GM12878 (cell line): ENCODE measurements around the gene SIX3. TPM values are rescaled to one million over a fixed set of nuclear protein-coding genes. Genes with fewer than 3 reads are reported as not detected.

Experiments
- ATAC-seq: fragments of 200-7000 bp; cut with Tn5 transposase; 3 replicates; pipeline ENCODE4 v1.9.1; 2020; ENCODE audit warnings: mild to moderate bottlenecking, moderate library complexity
- BruUV-seq: library from RNA; stranded (reverse); fragments of 400-500 nt; replicated peaks from 2 replicates; lab custom pipeline; 2021; lab: Mats Ljungman, UMichigan
- CTCF ChIA-PET: fragments of 300-600 bp; sonication (Branson Sonifier 250); formaldehyde crosslinking; extraction: SDS; loops from one replicate; lab custom pipeline; 2021; ENCODE audit warnings: inconsistent platforms; lab: Yijun Ruan, JAX
- POLR2A ChIA-PET: fragments of 350-600 bp; formaldehyde crosslinking; extraction: SDS; loops from one replicate; lab custom pipeline; 2021; ENCODE audit warnings: inconsistent platforms; lab: Charles Lee
- RAD21 ChIA-PET: fragments of 300-600 bp; sonication (Branson Sonifier 250); formaldehyde crosslinking; loops from one replicate; lab custom pipeline; 2023; ENCODE audit warnings: antibody characterized with exemption; ENCODE audit not compliant: unreplicated experiment; lab: Charles Lee
- SMC1A ChIA-PET: fragments of 300-600 bp; sonication (Branson Sonifier 250); formaldehyde crosslinking; loops from one replicate; lab custom pipeline; 2023; ENCODE audit not compliant: unreplicated experiment, uncharacterized antibody; lab: Charles Lee
- DNase-seq: peaks from one replicate; pipeline ENCODE4 v3.0.0-alpha.2; 2011; ENCODE audit warnings: low read depth, low spot score
- FAIRE-seq: peaks from 3 replicates; lab custom pipeline; 2011; peaks lifted over from hg19 to GRCh38; lab: Jason Lieb, UNC
- H2AFZ ChIP-seq: 2 replicates; pipeline ENCODE4 v1.6.0; 2011; ENCODE audit warnings: low read depth, low read length, control low read depth; ENCODE audit not compliant: control insufficient read depth
- H3K27ac ChIP-seq: 2 replicates; pipeline ENCODE4 v1.5.1; 2011; ENCODE audit warnings: control low read depth; ENCODE audit not compliant: control insufficient read depth, insufficient read depth
- H3K27me3 ChIP-seq, 2 experiments: replicated peaks in 1 of 2; 2 replicates each; pipeline versions ENCODE4 v1.6.0 to v1.6.1; 2011; ENCODE audit warnings: low read length in 1 of 2; ENCODE audit not compliant: control insufficient read depth in 2 of 2, insufficient read depth in 2 of 2
- H3K36me3 ChIP-seq, 2 experiments: 2 replicates each; pipeline ENCODE4 v1.5.1; 2011; ENCODE audit warnings: low read length in 1 of 2; ENCODE audit not compliant: control insufficient read depth in 2 of 2, insufficient read depth in 2 of 2
- H3K4me1 ChIP-seq: 2 replicates; pipeline ENCODE4 v1.6.1; 2011; ENCODE audit warnings: mild to moderate bottlenecking, low read length, moderate library complexity, mixed read lengths; ENCODE audit not compliant: control insufficient read depth, insufficient read depth
- H3K4me2 ChIP-seq: 2 replicates; pipeline ENCODE4 v1.6.0; 2011; ENCODE audit warnings: control low read depth; ENCODE audit not compliant: control insufficient read depth, insufficient read depth
- H3K4me3 ChIP-seq: fragments of 200-600 bp; sonication (generic); 2 replicates; pipeline ENCODE4 v1.5.1; 2016
- H3K79me2 ChIP-seq: 2 replicates; pipeline ENCODE4 v1.6.0; 2011; ENCODE audit warnings: low read length; ENCODE audit not compliant: control insufficient read depth, insufficient read depth
- H3K9ac ChIP-seq: 2 replicates; pipeline ENCODE4 v1.8.0; 2011; ENCODE audit warnings: low read length, control low read depth, mixed read lengths; ENCODE audit not compliant: control insufficient read depth, insufficient read depth
- H3K9me3 ChIP-seq: replicated peaks from 3 replicates; pipeline ENCODE4 v1.5.1; 2011; ENCODE audit warnings: mild to moderate bottlenecking, low read length; ENCODE audit not compliant: control insufficient read depth, insufficient read depth
- H4K20me1 ChIP-seq: 2 replicates; pipeline ENCODE4 v1.6.0; 2011; ENCODE audit not compliant: control insufficient read depth, insufficient read depth
- DPF2 ChIP-seq: fragments of 450-650 bp; IDR thresholded peaks from 2 replicates; pipeline ENCODE4 v1.6.1; 2017; ENCODE audit warnings: mild to moderate bottlenecking
- EED ChIP-seq: sonication (generic); IDR thresholded peaks from 2 replicates; pipeline ENCODE4 v1.6.1; 2016; ENCODE audit warnings: antibody characterized with exemption, low read depth
- JUND ChIP-seq: IDR thresholded peaks from 2 replicates; pipeline ENCODE4 v1.6.1; 2012; ENCODE audit warnings: low read depth, mild to moderate bottlenecking, low read length, improper control_type of control experiment, moderate library complexity
- LARP7 ChIP-seq: fragments of 450-650 bp; IDR thresholded peaks from 2 replicates; pipeline ENCODE4 v1.6.1; 2017; ENCODE audit warnings: mild to moderate bottlenecking
- NFYB ChIP-seq: IDR thresholded peaks from 2 replicates; pipeline ENCODE4 v1.6.1; 2011; ENCODE audit warnings: low read depth, mild to moderate bottlenecking, low read length, improper control_type of control experiment, moderate library complexity; ENCODE audit not compliant: insufficient read depth
- NRF1 ChIP-seq: conservative IDR thresholded peaks from 2 replicates; pipeline ENCODE4 v1.6.1; 2011; ENCODE audit warnings: mild to moderate bottlenecking, low read depth, low read length, improper control_type of control experiment
- RFX5 ChIP-seq: IDR thresholded peaks from 2 replicates; pipeline ENCODE4 v1.6.1; 2011; ENCODE audit warnings: low read depth, low read length, improper control_type of control experiment
- SIX5 ChIP-seq: IDR thresholded peaks from 2 replicates; pipeline ENCODE4 v1.6.1; 2011; ENCODE audit warnings: mild to moderate bottlenecking, low read depth, low read length, moderate library complexity; ENCODE audit not compliant: severe bottlenecking
- SMARCA5 ChIP-seq: fragments of 450-650 bp; IDR thresholded peaks from 2 replicates; pipeline ENCODE4 v1.6.1; 2017; ENCODE audit warnings: mild to moderate bottlenecking
- TCF3 ChIP-seq: IDR thresholded peaks from 2 replicates; pipeline ENCODE4 v1.6.1; 2012; ENCODE audit warnings: low read depth, mild to moderate bottlenecking, low read length, borderline replicate concordance; ENCODE audit not compliant: insufficient read depth
- WGBS: methylation state at CpG from one replicate; pipeline ENCODE4 v1.1.6; 2016; ENCODE audit warnings: low lambda C conversion rate; ENCODE audit not compliant: insufficient replicate concordance, insufficient coverage; ENCODE audit errors: missing lambda C conversion rate; 5-methylcytosine and 5-hydroxymethylcytosine counted together
- in situ Hi-C: fragments of 300-500 bp; cut with MboI; formaldehyde crosslinking; loops from 9 replicates; pipeline ENCODE4 v1.14.3; 2018; ENCODE audit warnings: mixed read lengths
- intact Hi-C: fragments of 100-400 bp; cut with micrococcal nuclease; formaldehyde crosslinking; loops from one replicate; pipeline ENCODE4 v1.14.2; 2022; ENCODE audit not compliant: unreplicated experiment
- polyA plus RNA-seq, 11 experiments: library from polyadenylated mRNA; depleted of rRNA in 4 of 11; unstranded in 6 of 11; stranded (reverse) in 5 of 11; fragments of >200 nt; fragmentation: Nextera tagmentation in 4 of 11; fragmentation: Illumina TruSeq in 1 of 11; extraction: Ambion mirVana in 4 of 11; extraction: Trizol in 1 of 11; gene quantifications; 1 replicate in 1 of 11; 2 replicates in 10 of 11; pipeline versions ENCODE4 v1.2.1 to v1.2.3, GENCODE V29; 2011 to 2016; ENCODE audit warnings: inconsistent platforms in 2 of 11, missing spikeins in 2 of 11, low read depth in 1 of 11
- total RNA-seq, 4 experiments: library from RNA; depleted of rRNA in 3 of 4; stranded (reverse); fragments of >200 nt in 3 of 4; fragmentation: Illumina TruSeq in 1 of 4; extraction: Trizol in 1 of 4; gene quantifications; 2 replicates each; pipeline versions ENCODE4 v1.2.1 to v1.2.3, GENCODE V29; 2013 to 2021
- TF ChIP-seq, protein P1 (sequence below): IDR thresholded peaks from 2 replicates; pipeline ENCODE4 v1.6.1; 2012; ENCODE audit warnings: improper control_type of control experiment, low read depth, low read length; ENCODE audit not compliant: insufficient replicate concordance
- TF ChIP-seq, protein P2 (sequence below): fragments of 450-650 bp; IDR thresholded peaks from 2 replicates; pipeline ENCODE4 v1.6.1; 2017; ENCODE audit warnings: low read depth, mild to moderate bottlenecking, moderate library complexity

Gene SIX3
- total and polyA plus RNA-seq, 10 of the 15 experiments (the other 5 are each of a cell fraction or from before 2014, with no cell fraction given), result 0.05 to 0.42 (median 0.13) TPM; not detected in 4

DNA sequence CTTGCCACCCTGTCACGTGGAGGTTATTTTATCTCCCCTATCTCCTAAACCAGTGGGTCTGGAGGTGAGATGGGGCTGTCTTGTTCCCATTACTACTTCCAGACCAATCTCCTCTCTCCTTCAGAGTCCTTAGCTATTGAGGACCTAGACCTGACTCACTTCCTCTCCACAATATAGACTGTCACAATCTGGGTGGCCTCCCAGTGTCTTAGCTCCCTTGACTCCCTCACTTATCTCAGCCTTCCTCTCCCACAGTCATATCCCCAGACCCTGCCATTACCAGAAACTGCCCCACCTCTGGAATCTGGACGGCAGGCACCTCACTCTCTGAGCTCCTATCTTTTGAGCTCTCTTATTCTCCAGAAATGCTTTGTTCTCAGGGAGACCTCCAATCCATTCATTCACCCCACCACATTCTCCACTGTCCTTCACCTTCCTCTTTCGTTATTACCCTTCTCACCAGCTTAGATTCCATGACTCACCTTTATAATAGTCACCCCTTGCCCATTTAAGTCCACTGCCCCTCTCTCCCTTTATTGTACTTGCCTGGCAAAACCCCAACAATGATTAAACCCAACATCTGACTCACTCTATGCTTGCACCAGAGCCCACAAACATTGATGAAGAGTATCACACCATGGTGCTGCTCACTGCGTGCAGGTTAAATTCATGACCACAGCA, 23.3 kb upstream of the SIX3 start:
- no peak overlapping the region for H3K4me3 ChIP-seq
- no peaks in the 10 kb centered on the region for H4K20me1 ChIP-seq
- POLR2A ChIA-PET, result interaction anchor here (0.7 to 0.9 kb wide), 2 partner anchors 9 to 233 kb away, joined by 3 read pairs; no protein-coding TSS in a partner anchor
- H3K4me2 ChIP-seq, result no peak overlapping the region
- RAD21 ChIA-PET, result interaction anchor here (0.8 kb wide), 1 partner anchor 139 kb away, joined by 3 read pairs; no protein-coding TSS in a partner anchor
- no peak overlapping the region for H3K9ac ChIP-seq
- H3K79me2 ChIP-seq, result no peaks in the 10 kb centered on the region
- CTCF ChIA-PET, result interaction anchor here (0.7 to 0.9 kb wide), 4 partner anchors 36 to 577 kb away, joined by 3 read pairs; no protein-coding TSS in a partner anchor
- BruUV-seq, result no TSS peak
- WGBS, result 0% methylated on average over 4 of the region's 4 CpGs
- H3K9me3 ChIP-seq, result no peaks in the 10 kb centered on the region
- no peaks in the 10 kb centered on the region for H3K36me3 ChIP-seq
- H3K4me1 ChIP-seq, result no peaks in the 10 kb centered on the region
- H3K27ac ChIP-seq, result no peak overlapping the region
- SMC1A ChIA-PET, result interaction anchor here (1.0 to 1.5 kb wide), 3 partner anchors 82 to 139 kb away, joined by 3 to 5 read pairs (median 4); no protein-coding TSS in a partner anchor
- no peak for FAIRE-seq
- in situ Hi-C loops (no loop called here), intact Hi-C loops (no loop called here)
- peak; percentile 15 for DNase-seq
- ATAC-seq, result peak; percentile 86
- H3K27me3 ChIP-seq, result 0 out of 4 replicates have a peak, but pooled peaks cover 0 to 3% of the 10 kb centered on the region in 2 experiments
- no peak overlapping the region for H2AFZ ChIP-seq
- TF ChIP-seq DPF2 (no peak), EED (no peak), SMARCA5 (no peak), NRF1 (no peak), NFYB (no peak), LARP7 (no peak), TCF3 (no peak), SIX5 (no peak), JUND (no peak), RFX5 (no peak)
- TF ChIP-seq, protein P1, sequence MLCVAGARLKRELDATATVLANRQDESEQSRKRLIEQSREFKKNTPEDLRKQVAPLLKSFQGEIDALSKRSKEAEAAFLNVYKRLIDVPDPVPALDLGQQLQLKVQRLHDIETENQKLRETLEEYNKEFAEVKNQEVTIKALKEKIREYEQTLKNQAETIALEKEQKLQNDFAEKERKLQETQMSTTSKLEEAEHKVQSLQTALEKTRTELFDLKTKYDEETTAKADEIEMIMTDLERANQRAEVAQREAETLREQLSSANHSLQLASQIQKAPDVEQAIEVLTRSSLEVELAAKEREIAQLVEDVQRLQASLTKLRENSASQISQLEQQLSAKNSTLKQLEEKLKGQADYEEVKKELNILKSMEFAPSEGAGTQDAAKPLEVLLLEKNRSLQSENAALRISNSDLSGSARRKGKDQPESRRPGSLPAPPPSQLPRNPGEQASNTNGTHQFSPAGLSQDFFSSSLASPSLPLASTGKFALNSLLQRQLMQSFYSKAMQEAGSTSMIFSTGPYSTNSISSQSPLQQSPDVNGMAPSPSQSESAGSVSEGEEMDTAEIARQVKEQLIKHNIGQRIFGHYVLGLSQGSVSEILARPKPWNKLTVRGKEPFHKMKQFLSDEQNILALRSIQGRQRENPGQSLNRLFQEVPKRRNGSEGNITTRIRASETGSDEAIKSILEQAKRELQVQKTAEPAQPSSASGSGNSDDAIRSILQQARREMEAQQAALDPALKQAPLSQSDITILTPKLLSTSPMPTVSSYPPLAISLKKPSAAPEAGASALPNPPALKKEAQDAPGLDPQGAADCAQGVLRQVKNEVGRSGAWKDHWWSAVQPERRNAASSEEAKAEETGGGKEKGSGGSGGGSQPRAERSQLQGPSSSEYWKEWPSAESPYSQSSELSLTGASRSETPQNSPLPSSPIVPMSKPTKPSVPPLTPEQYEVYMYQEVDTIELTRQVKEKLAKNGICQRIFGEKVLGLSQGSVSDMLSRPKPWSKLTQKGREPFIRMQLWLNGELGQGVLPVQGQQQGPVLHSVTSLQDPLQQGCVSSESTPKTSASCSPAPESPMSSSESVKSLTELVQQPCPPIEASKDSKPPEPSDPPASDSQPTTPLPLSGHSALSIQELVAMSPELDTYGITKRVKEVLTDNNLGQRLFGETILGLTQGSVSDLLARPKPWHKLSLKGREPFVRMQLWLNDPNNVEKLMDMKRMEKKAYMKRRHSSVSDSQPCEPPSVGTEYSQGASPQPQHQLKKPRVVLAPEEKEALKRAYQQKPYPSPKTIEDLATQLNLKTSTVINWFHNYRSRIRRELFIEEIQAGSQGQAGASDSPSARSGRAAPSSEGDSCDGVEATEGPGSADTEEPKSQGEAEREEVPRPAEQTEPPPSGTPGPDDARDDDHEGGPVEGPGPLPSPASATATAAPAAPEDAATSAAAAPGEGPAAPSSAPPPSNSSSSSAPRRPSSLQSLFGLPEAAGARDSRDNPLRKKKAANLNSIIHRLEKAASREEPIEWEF, result no peak
- TF ChIP-seq, protein P2, sequence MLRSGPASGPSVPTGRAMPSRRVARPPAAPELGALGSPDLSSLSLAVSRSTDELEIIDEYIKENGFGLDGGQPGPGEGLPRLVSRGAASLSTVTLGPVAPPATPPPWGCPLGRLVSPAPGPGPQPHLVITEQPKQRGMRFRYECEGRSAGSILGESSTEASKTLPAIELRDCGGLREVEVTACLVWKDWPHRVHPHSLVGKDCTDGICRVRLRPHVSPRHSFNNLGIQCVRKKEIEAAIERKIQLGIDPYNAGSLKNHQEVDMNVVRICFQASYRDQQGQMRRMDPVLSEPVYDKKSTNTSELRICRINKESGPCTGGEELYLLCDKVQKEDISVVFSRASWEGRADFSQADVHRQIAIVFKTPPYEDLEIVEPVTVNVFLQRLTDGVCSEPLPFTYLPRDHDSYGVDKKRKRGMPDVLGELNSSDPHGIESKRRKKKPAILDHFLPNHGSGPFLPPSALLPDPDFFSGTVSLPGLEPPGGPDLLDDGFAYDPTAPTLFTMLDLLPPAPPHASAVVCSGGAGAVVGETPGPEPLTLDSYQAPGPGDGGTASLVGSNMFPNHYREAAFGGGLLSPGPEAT, result no peak
